Endothelial cell of umbilical vein (primary cell): ENCODE measurements around the gene FOXN1.

ENCODE experiments used
- CTCF ChIP-seq, 2 donors: IDR thresholded peaks; 1 replicate in 1 of 2; 2 replicates in 1 of 2; pipeline ENCODE4 v1.5.1; 2011; ENCODE audit warnings: low read length in 2 of 2, mild to moderate bottlenecking in 2 of 2, moderate library complexity in 2 of 2, control low read depth in 1 of 2, inconsistent platforms in 1 of 2, low read depth in 1 of 2; ENCODE audit not compliant: insufficient read depth in 1 of 2; ENCODE audit errors: extremely low read depth in 1 of 2
- EZH2 ChIP-seq: IDR thresholded peaks from 2 replicates; pipeline ENCODE4 v1.6.1; 2012; ENCODE audit warnings: borderline replicate concordance, low read depth, mild to moderate bottlenecking, moderate library complexity, low read length, inconsistent platforms; ENCODE audit not compliant: severe bottlenecking
- FOS ChIP-seq: IDR thresholded peaks from 2 replicates; pipeline ENCODE4 v1.6.1; 2011; ENCODE audit warnings: mild to moderate bottlenecking, low read length, moderate library complexity, borderline replicate concordance; ENCODE audit not compliant: insufficient read depth
- MYC ChIP-seq: IDR thresholded peaks from one replicate; pipeline ENCODE4 v1.6.1; 2011; ENCODE audit warnings: mild to moderate bottlenecking, low read depth, low read length
- POLR2A ChIP-seq: IDR thresholded peaks from 2 replicates; pipeline ENCODE4 v1.6.1; 2012; ENCODE audit warnings: low read depth, mild to moderate bottlenecking, control low read depth, low read length
- POLR2AphosphoS5 ChIP-seq: IDR thresholded peaks from 2 replicates; pipeline ENCODE4 v1.6.1; 2012; ENCODE audit warnings: low read depth, mild to moderate bottlenecking, control low read depth, low read length, moderate library complexity; ENCODE audit not compliant: insufficient read depth
- TF ChIP-seq, protein P1 (sequence below): IDR thresholded peaks from 2 replicates; pipeline ENCODE4 v1.6.1; 2011; ENCODE audit not compliant: insufficient read depth, insufficient read length

DNA sequence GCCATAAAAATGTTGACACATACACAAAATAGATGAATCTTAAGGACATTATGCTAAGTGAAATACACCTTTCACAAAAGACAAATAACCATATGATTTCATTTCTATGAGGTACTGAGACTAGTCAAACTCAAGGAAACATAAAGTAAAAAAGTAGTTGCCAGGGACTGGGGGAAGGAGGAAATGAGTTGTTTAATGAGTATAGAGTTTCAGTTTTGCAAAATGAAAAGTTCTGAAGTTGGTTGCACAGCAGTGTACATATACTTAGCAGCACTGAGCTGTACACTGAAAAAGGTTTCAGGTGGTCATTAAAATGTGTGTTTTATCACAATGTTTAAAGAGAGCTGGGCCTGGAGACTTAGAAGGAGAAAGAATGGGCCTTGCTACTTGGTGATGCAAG is 37.4 kb upstream of the FOXN1 start:
- TF ChIP-seq CTCF (IDR thresholded peaks at IDR 0.05; ENCODE audit: extremely low read depth in 1 of 2, insufficient read depth in 1 of 2, low read depth in 1 of 2, low read length in 2 of 2) (no peak), EZH2 (no peak), POLR2AphosphoS5 (no peak), POLR2A (no peak), FOS (no peak), MYC (no peak)
- TF ChIP-seq, protein P1, sequence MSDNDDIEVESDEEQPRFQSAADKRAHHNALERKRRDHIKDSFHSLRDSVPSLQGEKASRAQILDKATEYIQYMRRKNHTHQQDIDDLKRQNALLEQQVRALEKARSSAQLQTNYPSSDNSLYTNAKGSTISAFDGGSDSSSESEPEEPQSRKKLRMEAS = no peak
